H9 (cell line): ENCODE data around the gene NFE2L2. TPM values are rescaled to one million over a fixed set of nuclear protein-coding genes. Genes with fewer than 3 reads are reported as not detected.

Source experiments
- DNase-seq: peaks from one replicate; pipeline ENCODE4 v3.0.0-alpha.2; 2017
- H2AFZ ChIP-seq: one replicate; pipeline ENCODE4 v1.6.1; 2013; ENCODE audit warnings: mild to moderate bottlenecking, low read length, control low read depth, moderate library complexity
- H2AK5ac ChIP-seq: 2 replicates; pipeline ENCODE4 v1.6.1; 2013; ENCODE audit warnings: low read length, control low read depth, mixed read lengths; ENCODE audit not compliant: insufficient read length
- H2BK120ac ChIP-seq: one replicate; pipeline ENCODE4 v1.6.1; 2013; ENCODE audit warnings: low read depth, mild to moderate bottlenecking, low read length, control low read depth, inconsistent platforms; ENCODE audit not compliant: poor library complexity, severe bottlenecking
- H2BK12ac ChIP-seq: 2 replicates; pipeline ENCODE4 v1.6.1; 2013; ENCODE audit warnings: low read length, control low read depth, mixed read lengths, low read depth; ENCODE audit not compliant: insufficient read length
- H2BK15ac ChIP-seq: 2 replicates; pipeline ENCODE4 v1.6.1; 2013; ENCODE audit warnings: low read depth, low read length, control low read depth
- H2BK20ac ChIP-seq: one replicate; pipeline ENCODE4 v1.6.1; 2013; ENCODE audit warnings: low read depth, mild to moderate bottlenecking, low read length, control low read depth, inconsistent platforms; ENCODE audit not compliant: poor library complexity, severe bottlenecking
- H2BK5ac ChIP-seq: 2 replicates; pipeline ENCODE4 v1.6.1; 2013; ENCODE audit warnings: low read length, control low read depth, mixed read lengths; ENCODE audit not compliant: insufficient read length
- H3K14ac ChIP-seq: 2 replicates; pipeline ENCODE4 v1.6.1; 2013; ENCODE audit warnings: low read length, control low read depth; ENCODE audit not compliant: insufficient read depth
- H3K18ac ChIP-seq: 2 replicates; pipeline ENCODE4 v1.6.1; 2013; ENCODE audit warnings: low read depth, mild to moderate bottlenecking, mixed read lengths, low read length, control low read depth; ENCODE audit not compliant: insufficient read length
- H3K23ac ChIP-seq: 2 replicates; pipeline ENCODE4 v1.6.1; 2013; ENCODE audit warnings: low read length, control low read depth, mixed read lengths, low read depth; ENCODE audit not compliant: insufficient read length
- H3K23me2 ChIP-seq: 2 replicates; pipeline ENCODE4 v1.6.1; 2013; ENCODE audit warnings: low read depth, mild to moderate bottlenecking, mixed read lengths, low read length, control low read depth; ENCODE audit not compliant: insufficient read length, poor library complexity, severe bottlenecking
- H3K27ac ChIP-seq: 2 replicates; pipeline ENCODE4 v1.5.1; 2013; ENCODE audit warnings: low read length, control low read depth, mixed read lengths, low read depth; ENCODE audit not compliant: insufficient read length
- H3K27me3 ChIP-seq: 2 replicates; pipeline ENCODE4 v1.6.1; 2013; ENCODE audit warnings: low read length, control low read depth, inconsistent platforms; ENCODE audit not compliant: insufficient read depth
- H3K4ac ChIP-seq: 2 replicates; pipeline ENCODE4 v1.6.1; 2013; ENCODE audit warnings: low read depth, mild to moderate bottlenecking, control low read depth, inconsistent platforms, low read length, moderate library complexity
- H3K4me1 ChIP-seq: 2 replicates; pipeline ENCODE4 v1.6.1; 2013; ENCODE audit warnings: low read length, control low read depth, inconsistent platforms; ENCODE audit not compliant: insufficient read depth
- H3K4me2 ChIP-seq: 2 replicates; pipeline ENCODE4 v1.6.1; 2013; ENCODE audit warnings: low read length, control low read depth, mixed read lengths; ENCODE audit not compliant: insufficient read length, insufficient read depth
- H3K56ac ChIP-seq: 2 replicates; pipeline ENCODE4 v1.6.1; 2013; ENCODE audit warnings: low read depth, mild to moderate bottlenecking, mixed read lengths, low read length, control low read depth; ENCODE audit not compliant: insufficient read length
- H3K79me1 ChIP-seq: 2 replicates; pipeline ENCODE4 v1.6.1; 2013; ENCODE audit warnings: low read depth, mild to moderate bottlenecking, moderate library complexity, low read length, control low read depth, inconsistent platforms; ENCODE audit not compliant: insufficient read depth, poor library complexity, severe bottlenecking
- H3K79me2 ChIP-seq: 2 replicates; pipeline ENCODE4 v1.6.1; 2013; ENCODE audit warnings: low read length, control low read depth, inconsistent platforms; ENCODE audit not compliant: insufficient read depth
- H3K9ac ChIP-seq: 2 replicates; pipeline ENCODE4 v1.6.1; 2013; ENCODE audit warnings: low read length, control low read depth, mixed read lengths; ENCODE audit not compliant: insufficient read length; ENCODE audit errors: extremely low read depth
- H3K9me3 ChIP-seq: one replicate; pipeline ENCODE4 v1.6.1; 2013; ENCODE audit warnings: low read depth, low read length, inconsistent platforms; ENCODE audit not compliant: control insufficient read depth
- H3T11ph ChIP-seq: one replicate; pipeline ENCODE4 v1.6.1; 2013; ENCODE audit warnings: mild to moderate bottlenecking, low read length, control low read depth, inconsistent platforms
- H4K20me1 ChIP-seq: one replicate; pipeline ENCODE4 v1.6.1; 2013; ENCODE audit not compliant: control insufficient read depth, insufficient read length, insufficient read depth
- H4K5ac ChIP-seq: 2 replicates; pipeline ENCODE4 v1.6.1; 2013; ENCODE audit warnings: low read depth, mild to moderate bottlenecking, mixed read lengths, low read length, control low read depth; ENCODE audit not compliant: insufficient read length
- H4K8ac ChIP-seq: replicated peaks from 2 replicates; pipeline ENCODE4 v1.6.1; 2013; ENCODE audit warnings: low read length, control low read depth, mixed read lengths, low read depth; ENCODE audit not compliant: insufficient read length
- H4K91ac ChIP-seq: 2 replicates; pipeline ENCODE4 v1.6.1; 2013; ENCODE audit warnings: low read depth, mild to moderate bottlenecking, moderate library complexity, mixed read lengths, low read length, control low read depth; ENCODE audit not compliant: insufficient read length
- H3K27ac Mint-ChIP-seq, 3 experiments: 2 replicates in 2 of 3; 3 replicates in 1 of 3; pipeline ENCODE4 v1.8.0; 2020 to 2021; ENCODE audit warnings: mixed read lengths in 3 of 3, mild to moderate bottlenecking in 1 of 3, moderate library complexity in 1 of 3
- H3K27me3 Mint-ChIP-seq: 2 replicates; pipeline ENCODE4 v1.8.0; 2021; ENCODE audit warnings: low read depth, mild to moderate bottlenecking, moderate library complexity, mixed read lengths
- H3K36me3 Mint-ChIP-seq, 3 experiments: 2 replicates in 2 of 3; 3 replicates in 1 of 3; pipeline ENCODE4 v1.8.0; 2020 to 2021; ENCODE audit warnings: low read depth in 3 of 3, mixed read lengths in 3 of 3; ENCODE audit not compliant: insufficient read depth in 1 of 3
- H3K4me1 Mint-ChIP-seq, 2 experiments: 2 replicates each; pipeline ENCODE4 v1.8.0; 2020; ENCODE audit warnings: mixed read lengths in 2 of 2
- H3K4me3 Mint-ChIP-seq, 2 experiments: 2 replicates in 1 of 2; 3 replicates in 1 of 2; pipeline ENCODE4 v1.8.0; 2020 to 2021; ENCODE audit warnings: mild to moderate bottlenecking in 2 of 2, mixed read lengths in 2 of 2, moderate library complexity in 1 of 2
- H3K9me3 Mint-ChIP-seq, 2 experiments: 2 replicates in 1 of 2; 3 replicates in 1 of 2; pipeline ENCODE4 v1.8.0; 2020; ENCODE audit warnings: mild to moderate bottlenecking in 2 of 2, mixed read lengths in 2 of 2, moderate library complexity in 1 of 2
- CTCF ChIP-seq: fragments of 200-600 bp; sonication (generic); conservative IDR thresholded peaks from 3 replicates; pipeline ENCODE4 v1.8.0; 2021; ENCODE audit warnings: antibody characterized with exemption, mild to moderate bottlenecking
- WGBS: extraction: QIAGEN DNeasy Blood & Tissue Kit; methylation state at CpG from one replicate; pipeline ENCODE4 v1.1.7; 2013; ENCODE audit warnings: missing lambda C conversion rate, low lambda C conversion rate, mixed read lengths; ENCODE audit not compliant: insufficient read length; ENCODE audit errors: extremely low coverage; 5-methylcytosine and 5-hydroxymethylcytosine counted together
- total RNA-seq: library from RNA; stranded (reverse); gene quantifications from 2 replicates; pipeline ENCODE4 v1.2.1, GENCODE V29; 2021

The NFE2L2 gene
- total RNA-seq, 1 experiment from 2014 or later: 42.5 TPM

DNA sequence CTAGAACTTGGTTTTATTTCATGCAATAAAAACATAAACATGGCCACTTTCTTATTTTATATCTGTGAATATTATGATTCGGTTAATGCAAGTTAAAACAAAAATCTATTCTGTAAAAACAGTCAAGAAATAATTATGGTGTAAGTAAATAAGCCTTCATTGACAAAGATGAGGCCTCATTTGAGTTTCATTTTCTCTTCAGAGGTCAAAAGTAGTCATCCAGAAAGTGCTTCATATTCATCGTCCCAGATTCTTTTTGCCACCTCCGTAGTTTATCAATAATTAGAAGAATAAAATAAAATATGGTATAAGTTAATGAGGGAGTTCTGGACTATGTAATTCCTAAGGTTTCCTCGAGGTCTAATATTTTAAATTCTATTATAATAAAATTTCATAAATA is 71.3 kb downstream of the NFE2L2 start:
- no peak overlapping the region for H3K4me2 ChIP-seq
- no peak overlapping the region for H2BK20ac ChIP-seq
- H2AK5ac ChIP-seq: no peak overlapping the region
- no peak overlapping the region for H4K8ac ChIP-seq
- H4K5ac ChIP-seq: no peak overlapping the region
- H3K9me3 ChIP-seq: no peaks in the 10 kb centered on the region
- H3K4me3 Mint-ChIP-seq: no peak overlapping the region
- no peak for TF ChIP-seq CTCF
- H3K27me3 Mint-ChIP-seq: no peaks in the 10 kb centered on the region
- no peak overlapping the region for H3K27ac ChIP-seq
- no peak overlapping the region for H3K23ac ChIP-seq
- H3K4ac ChIP-seq: no peak overlapping the region
- no peak overlapping the region for H4K91ac ChIP-seq
- H3K4me1 Mint-ChIP-seq: no peaks in the 10 kb centered on the region
- H2BK120ac ChIP-seq: no peak overlapping the region
- no peaks in the 10 kb centered on the region for H4K20me1 ChIP-seq
- no peak overlapping the region for H2BK15ac ChIP-seq
- no peak overlapping the region for H2BK12ac ChIP-seq
- no peaks in the 10 kb centered on the region for H3K23me2 ChIP-seq
- no peaks in the 10 kb centered on the region for H3K27me3 ChIP-seq
- no CpG with 5 or more reads among the region's 4 CpGs for WGBS
- H3K36me3 Mint-ChIP-seq: no peaks in the 10 kb centered on the region
- DNase-seq: no peak
- H3K14ac ChIP-seq: no peak overlapping the region
- no peak overlapping the region for H3K56ac ChIP-seq
- H3K79me2 ChIP-seq: no peaks in the 10 kb centered on the region
- H3K4me1 ChIP-seq: no peaks in the 10 kb centered on the region
- H3K9me3 Mint-ChIP-seq: no peaks in the 10 kb centered on the region
- no peak overlapping the region for H2BK5ac ChIP-seq
- H3K79me1 ChIP-seq: no peaks in the 10 kb centered on the region
- no peak overlapping the region for H3K18ac ChIP-seq
- no peak overlapping the region for H3K27ac Mint-ChIP-seq
- no peak overlapping the region for H3K9ac ChIP-seq
- H2AFZ ChIP-seq: no peak overlapping the region
- no peak overlapping the region for H3T11ph ChIP-seq
